PC-9 (cell line): Measurements from ENCODE around the gene PGLYRP2.

Experiments used
- CTCF ChIP-seq: fragments of 200-600 bp; sonication (generic); conservative IDR thresholded peaks from 2 replicates; pipeline ENCODE4 v1.6.1; 2017; ENCODE audit warnings: mixed run types, antibody characterized with exemption, mild to moderate bottlenecking, moderate library complexity
- EZH2 ChIP-seq: fragments of 200-600 bp; sonication (generic); IDR thresholded peaks from 2 replicates; pipeline ENCODE4 v1.8.0; 2017; ENCODE audit warnings: antibody characterized with exemption, low read depth

- TF ChIP-seq CTCF (no peak), EZH2 (no peak)
Observed at GRCh38 chr19:15463861-15464371, 15.4 kb downstream of the PGLYRP2 start.
